GM19395 (cell line): ENCODE data around the gene COX7A1.

ENCODE experiments used
- ATAC-seq: cut with Tn5 transposase; IDR thresholded peaks from one replicate; pipeline ENCODE4 v1.9.1; 2021; ENCODE audit warnings: mild to moderate bottlenecking, moderate library complexity; ENCODE audit not compliant: unreplicated experiment

COX7A1 gene

GRCh38 chr19:36113894-36114720, 38.1 kb downstream of the COX7A1 start:
- no peak for ATAC-seq

- ATAC-seq = no peak
Measured at GRCh38 chr19:36113425-36113824, 38.8 kb downstream of the COX7A1 start.

- no peak for ATAC-seq
Measured at GRCh38 chr19:36112678-36113077, 39.6 kb downstream of the COX7A1 start.

- ATAC-seq = no peak
Measured at GRCh38 chr19:36111200-36111539, 41.1 kb downstream of the COX7A1 start.

GRCh38 chr19:36110487-36111199, 41.6 kb downstream of the COX7A1 start, which contains the start of gene OVOL3:
Gene OVOL3, plus strand, starts transcription at chr19:36111143. Its CDS starts 60 bp downstream, at chr19:36111203.
- no peak for ATAC-seq

GRCh38 chr19:36108684-36109083, 43.6 kb downstream of the COX7A1 start:
- no peak for ATAC-seq

GRCh38 chr19:36106991-36107390, 45.3 kb downstream of the COX7A1 start:
- ATAC-seq = no peak

GRCh38 chr19:36106441-36106840, 45.8 kb downstream of the COX7A1 start:
- no peak for ATAC-seq

- no peak for ATAC-seq
Measured at GRCh38 chr19:36103842-36104552, 48.2 kb downstream of the COX7A1 start.

- ATAC-seq = no peak
Measured at GRCh38 chr19:36103040-36103626, 49.1 kb downstream of the COX7A1 start.

GRCh38 chr19:36101550-36102327, 50.5 kb downstream of the COX7A1 start:
- ATAC-seq = no peak
